Muscle of leg (tissue), 11 donors: ENCODE data around the gene NKX6-1. TPM values are rescaled to one million over a fixed set of nuclear protein-coding genes. Genes with fewer than 3 reads are reported as not detected.

ENCODE experiments used
- DNase-seq: peaks from one replicate; pipeline ENCODE4 v3.0.0; 2013
- H3K27ac ChIP-seq: one replicate; pipeline ENCODE4 v1.5.1; 2013; ENCODE audit warnings: mild to moderate bottlenecking, low read length, control low read depth
- H3K27me3 ChIP-seq: one replicate; pipeline ENCODE4 v1.6.1; 2013; ENCODE audit warnings: low read length; ENCODE audit not compliant: control insufficient read depth, insufficient read depth
- H3K36me3 ChIP-seq: one replicate; pipeline ENCODE4 v1.6.1; 2013; ENCODE audit warnings: low read length; ENCODE audit not compliant: control insufficient read depth, insufficient read depth
- H3K4me1 ChIP-seq: one replicate; pipeline ENCODE4 v1.6.1; 2013; ENCODE audit warnings: low read length; ENCODE audit not compliant: control insufficient read depth, insufficient read depth
- H3K4me3 ChIP-seq: one replicate; pipeline ENCODE4 v1.5.1; 2013; ENCODE audit warnings: low read length, control low read depth
- H3K9me3 ChIP-seq: replicated peaks from 2 replicates; pipeline ENCODE4 v1.6.1; 2013; ENCODE audit warnings: low read depth, low read length; ENCODE audit not compliant: control insufficient read depth
- WGBS: methylation state at CpG from one replicate; pipeline ENCODE4 v1.1.5; 2013; ENCODE audit warnings: missing lambda C conversion rate; ENCODE audit not compliant: insufficient coverage; 5-methylcytosine and 5-hydroxymethylcytosine counted together
- polyA plus RNA-seq, 8 donors: library from polyadenylated mRNA; unstranded; fragments of 120-200 nt; gene quantifications; one replicate each; pipeline versions ENCODE4 v1.2.1 to v1.2.3, GENCODE V29; 2013; ENCODE audit warnings: inconsistent platforms in 1 of 8, low replicate concordance in 1 of 8; ENCODE audit not compliant: insufficient read length in 8 of 8, insufficient read depth in 1 of 8
- total RNA-seq: library from RNA; stranded (reverse); fragments of 120-200 nt; gene quantifications from one replicate; pipeline ENCODE4 v1.2.4, GENCODE V29; 2013

NKX6-1 gene
- total and polyA plus RNA-seq, 9 donors = 0.05 to 0.23 TPM; not detected in 7

GRCh38 chr4:84455697-84456096 lies 43.4 kb downstream of the NKX6-1 start:
- no peaks in the 10 kb centered on the region for H3K9me3 ChIP-seq
- H3K4me1 ChIP-seq = no peaks in the 10 kb centered on the region
- H3K27me3 ChIP-seq = no peaks in the 10 kb centered on the region
- WGBS = no CpG with 5 or more reads among the region's 3 CpGs
- H3K36me3 ChIP-seq = no peaks in the 10 kb centered on the region
- DNase-seq = peak; percentile 51
- no peak overlapping the region for H3K27ac ChIP-seq
- H3K4me3 ChIP-seq = no peak overlapping the region

DNA sequence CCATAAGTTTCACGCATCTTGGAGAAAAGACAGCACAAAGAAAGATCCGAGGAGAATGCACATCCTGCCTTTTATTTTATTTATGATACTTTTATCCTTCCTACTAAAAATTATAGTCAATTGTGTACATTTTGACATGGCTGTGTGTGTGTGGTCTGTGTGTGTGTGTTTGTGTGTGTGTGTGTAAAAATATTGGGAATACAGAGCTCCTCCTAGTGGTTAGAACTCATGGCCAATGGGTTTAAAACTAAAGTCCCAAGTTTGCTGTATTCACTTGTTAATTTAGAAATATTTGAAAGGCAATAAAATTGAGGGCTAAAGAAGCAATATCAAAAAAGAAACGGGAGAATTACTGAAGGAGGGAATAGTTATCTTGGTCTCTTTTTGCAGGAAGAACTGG lies 47.5 kb downstream of the NKX6-1 start:
- no peak overlapping the region for H3K27ac ChIP-seq
- H3K4me1 ChIP-seq = no peaks in the 10 kb centered on the region
- 0% methylated on average over 1 of the region's 3 CpGs for WGBS
- H3K4me3 ChIP-seq = no peak overlapping the region
- no peak for DNase-seq
- no peaks in the 10 kb centered on the region for H3K27me3 ChIP-seq
- H3K9me3 ChIP-seq = no peaks in the 10 kb centered on the region
- no peaks in the 10 kb centered on the region for H3K36me3 ChIP-seq

- Histone ChIP-seq H3K4me1 (no peaks in the 10 kb centered on the region), H3K9me3 (no peaks in the 10 kb centered on the region), H3K36me3 (no peaks in the 10 kb centered on the region), H3K27ac (no peak overlapping the region), H3K27me3 (no peaks in the 10 kb centered on the region), H3K4me3 (no peak overlapping the region)
- DNase-seq = no peak
- 100% methylated on average over 1 of the region's 5 CpGs for WGBS
These were observed 55.6 kb downstream of the NKX6-1 start for GRCh38 chr4:84443523-84443922.

DNA sequence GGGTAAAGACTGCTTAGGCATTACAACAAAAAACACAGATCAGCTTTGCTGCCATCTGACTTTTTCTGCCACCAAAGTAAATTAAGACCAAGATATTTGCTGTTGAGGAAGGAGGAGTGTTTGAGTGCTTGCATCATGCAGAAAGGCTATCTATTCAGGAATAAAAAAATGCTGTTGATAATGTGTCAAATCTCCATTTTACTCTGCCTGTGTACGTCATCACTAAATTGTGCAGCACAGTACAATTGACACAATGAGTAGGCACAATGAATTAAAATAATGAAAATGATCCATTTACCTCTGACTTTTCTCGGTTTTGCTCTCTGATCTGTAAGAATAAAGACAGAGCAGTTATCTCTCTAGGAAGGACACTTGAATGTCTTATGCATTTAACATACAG lies 56.3 kb downstream of the NKX6-1 start:
- WGBS = no CpG with 5 or more reads among the region's 2 CpGs
- Histone ChIP-seq H3K4me3 (no peak overlapping the region), H3K27ac (no peak overlapping the region), H3K27me3 (no peaks in the 10 kb centered on the region), H3K9me3 (no peaks in the 10 kb centered on the region), H3K4me1 (no peaks in the 10 kb centered on the region), H3K36me3 (no peaks in the 10 kb centered on the region)
- DNase-seq = no peak

Other genes starting within 250 kb of the NKX6-1 start
- gene CDS1, start 83.8 kb upstream of the NKX6-1 start, total RNA-seq = 0.27 TPM
- gene CDS1, start 83.8 kb upstream of the NKX6-1 start, polyA plus RNA-seq = 1 to 10 TPM in 2 of 8 donors, under 1 TPM in 6; 0.13 to 3.3 (median 0.26) TPM